Suprapubic skin (tissue), 4 donors: ENCODE measurements around the gene ATXN7. TPM values are rescaled to one million over a fixed set of nuclear protein-coding genes. Genes with fewer than 3 reads are reported as not detected.

Source experiments
- DNase-seq, 2 donors: peaks; one replicate each; pipeline ENCODE4 v3.0.0-alpha.2; 2019; ENCODE audit warnings: low spot score in 2 of 2
- H3K27ac ChIP-seq: fragments of 200-600 bp; sonication (generic); one replicate; pipeline ENCODE4 v1.5.1; 2019
- H3K27me3 ChIP-seq: fragments of 200-600 bp; sonication (generic); one replicate; pipeline ENCODE4 v1.5.1; 2019
- H3K36me3 ChIP-seq: fragments of 200-600 bp; sonication (generic); one replicate; pipeline ENCODE4 v1.5.1; 2019
- H3K4me1 ChIP-seq: fragments of 200-600 bp; sonication (generic); one replicate; pipeline ENCODE4 v1.5.1; 2019
- H3K4me3 ChIP-seq: fragments of 200-600 bp; sonication (generic); one replicate; pipeline ENCODE4 v1.5.1; 2019; ENCODE audit warnings: mild to moderate bottlenecking
- H3K9me3 ChIP-seq: fragments of 200-600 bp; sonication (generic); one replicate; pipeline ENCODE4 v1.5.1; 2019
- CTCF ChIP-seq, 2 donors: fragments of 200-600 bp in 1 of 2; fragments of 450-650 bp in 1 of 2; sonication (generic) in 1 of 2; IDR thresholded peaks; one replicate each; pipeline ENCODE4 v1.5.1; 2016 to 2019; ENCODE audit warnings: antibody characterized with exemption in 2 of 2, mild to moderate bottlenecking in 1 of 2, moderate library complexity in 1 of 2
- EP300 ChIP-seq: sonication (generic); formaldehyde crosslinking; IDR thresholded peaks from one replicate; pipeline ENCODE4 v1.6.1; 2017; ENCODE audit warnings: antibody characterized with exemption
- POLR2A ChIP-seq, 2 donors: fragments of 450-650 bp; IDR thresholded peaks; one replicate each; pipeline ENCODE4 v1.6.1; 2017; ENCODE audit warnings: antibody characterized with exemption in 2 of 2, mild to moderate bottlenecking in 2 of 2, moderate library complexity in 2 of 2
- POLR2AphosphoS5 ChIP-seq, 3 donors: sonication (generic); formaldehyde crosslinking; IDR thresholded peaks; one replicate each; pipeline ENCODE4 v1.6.1; 2017; ENCODE audit warnings: antibody characterized with exemption in 3 of 3
- WGBS: methylation state at CpG from one replicate; pipeline ENCODE4 v1.1.5; 2018; 5-methylcytosine and 5-hydroxymethylcytosine counted together
- total RNA-seq, 4 donors: library from RNA; depleted of rRNA; stranded (reverse); fragments of >200 nt; gene quantifications; one replicate each; pipeline ENCODE4 v1.1.0, GENCODE V29; 2016

The ATXN7 gene
- total RNA-seq, 4 donors from 2014 or later: 22.9 to 101 (median 44.2) TPM

- no peak for TF ChIP-seq EP300
- no peak for TF ChIP-seq POLR2A (IDR thresholded peaks at IDR 0.05)
- TF ChIP-seq CTCF (IDR thresholded peaks at IDR 0.05): no peak
- no peak for TF ChIP-seq POLR2AphosphoS5 (IDR thresholded peaks at IDR 0.05)
- H3K27me3 ChIP-seq: no peaks in the 10 kb centered on the region
- no peaks in the 10 kb centered on the region for H3K36me3 ChIP-seq
- no peak overlapping the region for H3K4me3 ChIP-seq
- no peak for DNase-seq
- H3K4me1 ChIP-seq: peaks cover 16% of the 10 kb centered on the region
- H3K9me3 ChIP-seq: peaks cover 6% of the 10 kb centered on the region
- no peak overlapping the region for H3K27ac ChIP-seq
- WGBS: 86% methylated on average over 2 of the region's 2 CpGs
Measured at GRCh38 chr3:64033069-64033468, 169.4 kb downstream of the ATXN7 start.

- Histone ChIP-seq H3K4me3 (no peak overlapping the region), H3K9me3 (peaks cover 6% of the 10 kb centered on the region), H3K4me1 (peaks cover 3% of the 10 kb centered on the region), H3K27me3 (no peaks in the 10 kb centered on the region), H3K27ac (no peak overlapping the region), H3K36me3 (no peaks in the 10 kb centered on the region)
- WGBS: 97% methylated on average over 7 of the region's 7 CpGs
- TF ChIP-seq CTCF (IDR thresholded peaks at IDR 0.05) (no peak), POLR2A (IDR thresholded peaks at IDR 0.05) (no peak), EP300 (no peak), POLR2AphosphoS5 (IDR thresholded peaks at IDR 0.05) (no peak)
- DNase-seq: no peak
Measured at GRCh38 chr3:64037084-64037483, 173.4 kb downstream of the ATXN7 start.

- no peak for TF ChIP-seq POLR2A (IDR thresholded peaks at IDR 0.05)
- peaks cover 6% of the 10 kb centered on the region for H3K9me3 ChIP-seq
- no peaks in the 10 kb centered on the region for H3K4me1 ChIP-seq
- H3K27ac ChIP-seq: no peak overlapping the region
- no peak for DNase-seq
- no peak overlapping the region for H3K4me3 ChIP-seq
- H3K27me3 ChIP-seq: no peaks in the 10 kb centered on the region
- H3K36me3 ChIP-seq: no peaks in the 10 kb centered on the region
- WGBS: 57% methylated on average over 4 of the region's 4 CpGs
Measured at GRCh38 chr3:64038253-64038767, 174.6 kb downstream of the ATXN7 start.

- no peak for TF ChIP-seq EP300
- no peak for TF ChIP-seq POLR2AphosphoS5 (IDR thresholded peaks at IDR 0.05)
- no peak for TF ChIP-seq POLR2A (IDR thresholded peaks at IDR 0.05)
- no peak for TF ChIP-seq CTCF (IDR thresholded peaks at IDR 0.05)
- H3K27ac ChIP-seq: no peak overlapping the region
- no peak overlapping the region for H3K4me3 ChIP-seq
- H3K36me3 ChIP-seq: no peaks in the 10 kb centered on the region
- no peaks in the 10 kb centered on the region for H3K4me1 ChIP-seq
- DNase-seq: no peak
- WGBS: 55% methylated on average over 4 of the region's 4 CpGs
- H3K9me3 ChIP-seq: no peaks in the 10 kb centered on the region
- no peaks in the 10 kb centered on the region for H3K27me3 ChIP-seq
Measured at GRCh38 chr3:64039332-64039731, 175.7 kb downstream of the ATXN7 start.

GRCh38 chr3:64039981-64040733, 176.5 kb downstream of the ATXN7 start:
- no peaks in the 10 kb centered on the region for H3K27me3 ChIP-seq
- no peak overlapping the region for H3K4me3 ChIP-seq
- TF ChIP-seq POLR2AphosphoS5 (IDR thresholded peaks at IDR 0.05): no peak
- no peak for TF ChIP-seq CTCF (IDR thresholded peaks at IDR 0.05)
- no peak for TF ChIP-seq EP300
- no peaks in the 10 kb centered on the region for H3K36me3 ChIP-seq
- no peak for DNase-seq
- no peaks in the 10 kb centered on the region for H3K4me1 ChIP-seq
- 54% methylated on average over 5 of the region's 5 CpGs for WGBS
- H3K9me3 ChIP-seq: no peaks in the 10 kb centered on the region
- no peak overlapping the region for H3K27ac ChIP-seq
